Adipocyte (in vitro differentiated cells): Measurements from ENCODE around the gene CEMIP.

Experiments
- DNase-seq: peaks from one replicate; pipeline ENCODE4 v3.0.0-alpha.2; 2015; ENCODE audit warnings: low read depth
- H3K27me3 ChIP-seq: replicated peaks from 2 replicates; pipeline ENCODE4 v1.7.0; 2013; ENCODE audit warnings: mild to moderate bottlenecking, low read length, moderate library complexity; ENCODE audit not compliant: control insufficient read depth, insufficient read depth
- H3K36me3 ChIP-seq: 2 replicates; pipeline ENCODE4 v1.7.0; 2013; ENCODE audit warnings: low read length, mild to moderate bottlenecking, moderate library complexity; ENCODE audit not compliant: control insufficient read depth, insufficient read depth, severe bottlenecking
- H3K4me1 ChIP-seq: 2 replicates; pipeline ENCODE4 v1.7.0; 2013; ENCODE audit warnings: mild to moderate bottlenecking, low read length, moderate library complexity; ENCODE audit not compliant: control insufficient read depth, insufficient read depth
- H3K4me3 ChIP-seq: 2 replicates; pipeline ENCODE4 v1.7.0; 2013; ENCODE audit warnings: mild to moderate bottlenecking, low read length, moderate library complexity
- H3K9ac ChIP-seq: 2 replicates; pipeline ENCODE4 v1.7.0; 2013; ENCODE audit warnings: mild to moderate bottlenecking, low read length, moderate library complexity
- H3K9me3 ChIP-seq: 2 replicates; pipeline ENCODE4 v1.7.0; 2013; ENCODE audit warnings: mild to moderate bottlenecking, low read length, moderate library complexity; ENCODE audit not compliant: control insufficient read depth

The CEMIP gene

DNA sequence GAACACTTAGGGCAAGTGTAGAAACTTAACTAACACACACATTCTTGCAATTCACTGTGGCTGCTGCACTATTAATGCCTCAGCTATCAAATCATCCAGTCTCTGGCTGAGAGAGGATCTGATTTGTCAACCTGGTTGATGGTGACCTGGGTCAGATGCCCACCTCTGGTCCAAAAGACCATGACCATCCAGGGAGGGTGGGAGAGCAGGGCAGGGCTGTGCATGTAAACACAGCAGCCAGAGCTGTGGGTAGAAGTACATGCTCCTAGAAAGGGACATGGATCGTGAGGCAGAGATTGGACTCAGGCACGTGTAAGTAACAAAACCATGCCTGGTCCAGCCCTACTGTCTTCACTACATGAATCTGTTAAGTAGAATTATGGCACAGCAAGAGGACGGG, 193.1 kb downstream of the CEMIP start:
- Histone ChIP-seq H3K9ac (no peak overlapping the region), H3K4me1 (peaks cover 16% of the 10 kb centered on the region), H3K4me3 (no peak overlapping the region), H3K9me3 (no peaks in the 10 kb centered on the region), H3K36me3 (no peaks in the 10 kb centered on the region), H3K27me3 (no peaks in the 10 kb centered on the region)
- no peak for DNase-seq

DNA sequence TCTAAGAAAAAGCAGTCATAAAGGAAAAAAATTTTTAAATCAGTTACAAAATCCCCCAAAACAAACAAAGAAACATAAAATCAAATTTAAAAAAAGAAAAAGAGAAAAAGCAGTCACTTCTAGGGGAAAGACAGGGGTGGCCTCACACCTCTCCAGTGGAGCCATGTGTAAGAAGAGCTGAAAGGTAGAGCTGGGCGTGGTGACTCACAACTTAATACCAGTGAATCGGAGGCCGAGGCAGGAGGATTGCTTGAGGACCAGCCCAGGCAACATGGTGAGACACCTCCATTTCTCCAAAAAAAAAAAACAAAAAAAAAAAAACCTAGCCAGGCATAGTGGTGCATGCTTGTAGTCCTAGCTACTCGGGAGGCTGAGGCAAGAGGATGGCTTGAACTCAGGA, 195.7 kb downstream of the CEMIP start:
- Histone ChIP-seq H3K4me3 (no peak overlapping the region), H3K27me3 (no peaks in the 10 kb centered on the region), H3K9ac (no peak overlapping the region), H3K36me3 (peaks cover 18% of the 10 kb centered on the region), H3K4me1 (peaks cover 9% of the 10 kb centered on the region), H3K9me3 (no peaks in the 10 kb centered on the region)
- no peak for DNase-seq

DNA sequence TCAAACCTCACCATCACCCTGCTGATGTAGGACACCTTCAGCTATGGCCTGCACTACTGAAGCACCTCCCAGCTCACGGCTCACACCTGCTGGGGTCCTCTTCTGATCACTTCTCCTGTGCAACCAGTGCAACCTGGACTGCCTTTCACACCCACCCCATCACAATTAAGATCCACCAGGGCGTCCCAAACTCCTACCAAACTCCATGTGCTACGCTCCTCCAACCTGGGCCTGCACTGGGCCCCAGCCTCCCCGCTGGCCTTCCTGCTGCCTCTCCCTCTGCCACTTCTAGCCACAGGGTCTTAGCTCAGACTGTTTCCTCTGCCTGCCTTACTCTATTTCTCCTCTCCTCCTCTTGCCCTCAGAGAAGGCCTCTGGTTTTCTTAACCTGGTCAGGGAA, 197.7 kb downstream of the CEMIP start:
- peaks cover 9% of the 10 kb centered on the region for H3K4me1 ChIP-seq
- H3K9me3 ChIP-seq = no peaks in the 10 kb centered on the region
- H3K27me3 ChIP-seq = no peaks in the 10 kb centered on the region
- H3K4me3 ChIP-seq = no peak overlapping the region
- H3K36me3 ChIP-seq = peaks cover 23% of the 10 kb centered on the region
- no peak overlapping the region for H3K9ac ChIP-seq
- no peak for DNase-seq

DNA sequence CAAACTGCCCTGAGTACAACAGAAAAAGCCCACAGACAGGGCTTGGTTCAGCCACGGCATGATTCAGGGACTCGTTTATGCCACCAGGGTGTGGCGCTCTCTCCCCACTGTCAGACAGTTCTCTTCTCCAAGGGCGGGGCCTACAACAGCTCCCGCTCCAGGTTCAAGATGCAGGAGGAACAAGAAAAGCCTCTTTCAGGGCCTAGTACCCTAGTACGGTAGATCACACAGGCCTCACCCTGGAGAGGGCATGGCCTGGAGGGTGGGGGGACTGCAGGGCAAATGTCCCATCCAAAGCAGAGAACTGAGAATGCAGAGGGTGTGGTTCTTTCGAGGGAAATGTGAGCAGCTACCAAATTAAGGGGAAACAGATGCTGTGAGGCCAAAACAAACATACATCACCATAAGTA, 198.5 kb downstream of the CEMIP start:
- Histone ChIP-seq H3K4me3 (no peak overlapping the region), H3K4me1 (peaks cover 9% of the 10 kb centered on the region), H3K27me3 (no peaks in the 10 kb centered on the region), H3K9ac (no peak overlapping the region), H3K36me3 (peaks cover 23% of the 10 kb centered on the region), H3K9me3 (no peaks in the 10 kb centered on the region)
- DNase-seq = peak; percentile 91

DNA sequence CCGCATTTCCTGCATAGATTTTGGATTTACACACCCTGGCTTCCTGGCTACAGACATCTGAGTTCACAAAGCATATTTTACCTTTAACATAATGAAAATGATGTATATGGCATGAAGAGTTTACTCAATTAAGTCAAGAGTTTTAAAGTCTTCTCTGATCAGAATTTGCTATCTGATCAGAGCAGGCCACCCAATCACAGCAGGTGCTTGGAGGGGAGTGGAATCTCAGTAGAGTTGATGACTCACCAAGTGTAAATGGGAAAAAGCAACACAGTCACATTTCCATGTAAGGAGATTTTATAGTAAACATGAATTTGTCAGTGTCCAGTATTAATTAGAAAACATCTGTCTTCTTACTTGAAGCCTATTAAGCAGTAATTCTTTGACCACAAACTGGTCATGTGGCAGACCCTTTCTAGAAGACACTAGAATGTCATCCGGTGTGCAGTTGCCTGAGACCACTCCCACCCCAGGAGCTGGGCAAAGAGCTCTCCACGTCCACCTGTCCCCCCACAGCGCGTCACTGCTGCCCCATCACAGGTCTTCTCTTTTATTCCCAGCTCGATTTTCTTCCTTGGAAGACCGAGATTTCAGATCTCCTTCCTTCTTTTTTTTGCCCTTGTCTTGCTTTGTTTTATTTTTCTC, 199.6 kb downstream of the CEMIP start:
- DNase-seq = no peak
- H3K36me3 ChIP-seq = peaks cover 23% of the 10 kb centered on the region
- H3K9ac ChIP-seq = no peak overlapping the region
- peaks cover 8% of the 10 kb centered on the region for H3K4me1 ChIP-seq
- H3K4me3 ChIP-seq = no peak overlapping the region
- H3K9me3 ChIP-seq = no peaks in the 10 kb centered on the region
- H3K27me3 ChIP-seq = no peaks in the 10 kb centered on the region

DNA sequence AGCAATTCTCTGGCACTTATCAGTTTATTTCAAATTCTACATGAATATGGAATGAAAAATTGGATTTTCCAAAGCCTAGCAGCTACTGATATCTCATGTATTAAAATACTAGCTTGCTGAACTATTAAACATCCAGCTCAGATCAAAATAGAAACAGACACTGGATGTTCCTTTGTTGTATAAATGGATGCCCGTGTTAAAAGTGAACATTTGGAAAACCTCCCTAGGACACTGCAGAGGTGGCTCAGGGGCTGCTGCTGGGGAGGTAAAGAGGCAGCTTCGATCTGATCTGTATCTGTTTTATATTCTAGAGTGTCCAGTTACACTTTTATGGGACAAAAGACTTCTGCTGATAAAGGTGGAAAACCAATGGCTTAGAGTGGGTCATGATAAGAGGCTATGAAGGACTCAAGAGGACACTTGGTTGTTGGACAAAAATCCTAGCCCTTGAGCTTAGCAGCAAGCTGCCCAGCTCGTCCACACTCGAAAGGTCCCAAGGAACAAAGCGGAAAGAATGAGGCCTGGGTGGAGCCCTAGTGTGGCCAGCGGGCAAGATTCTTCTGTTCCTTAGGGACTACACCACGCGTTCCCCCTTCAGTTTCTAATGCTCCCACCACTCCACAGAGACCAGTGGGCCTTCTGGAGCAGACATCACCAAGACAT, 200.5 kb downstream of the CEMIP start:
- H3K27me3 ChIP-seq = no peaks in the 10 kb centered on the region
- peaks cover 3% of the 10 kb centered on the region for H3K4me1 ChIP-seq
- no peak overlapping the region for H3K4me3 ChIP-seq
- peaks cover 23% of the 10 kb centered on the region for H3K36me3 ChIP-seq
- no peak for DNase-seq
- no peaks in the 10 kb centered on the region for H3K9me3 ChIP-seq
- H3K9ac ChIP-seq = no peak overlapping the region

DNA sequence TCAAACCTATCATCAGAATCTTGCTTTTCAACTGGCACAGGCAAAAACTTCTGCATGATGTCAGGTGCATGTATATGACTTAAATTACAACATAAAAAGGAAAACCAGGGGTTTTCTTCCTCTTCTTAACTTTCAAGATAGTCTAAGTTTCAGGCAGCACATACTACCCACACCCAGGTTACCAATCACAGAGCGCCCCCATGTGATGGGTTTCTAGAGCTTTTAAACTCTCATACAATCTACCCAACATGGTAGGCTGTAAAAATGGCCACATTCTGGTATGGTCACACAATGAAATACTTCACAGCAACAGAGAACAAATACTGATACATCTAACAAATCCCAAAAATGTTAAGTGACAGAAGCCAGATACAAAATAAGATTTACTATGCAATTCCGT, 203.0 kb downstream of the CEMIP start:
- Histone ChIP-seq H3K9ac (no peak overlapping the region), H3K27me3 (no peaks in the 10 kb centered on the region), H3K36me3 (peaks cover 23% of the 10 kb centered on the region)

DNA sequence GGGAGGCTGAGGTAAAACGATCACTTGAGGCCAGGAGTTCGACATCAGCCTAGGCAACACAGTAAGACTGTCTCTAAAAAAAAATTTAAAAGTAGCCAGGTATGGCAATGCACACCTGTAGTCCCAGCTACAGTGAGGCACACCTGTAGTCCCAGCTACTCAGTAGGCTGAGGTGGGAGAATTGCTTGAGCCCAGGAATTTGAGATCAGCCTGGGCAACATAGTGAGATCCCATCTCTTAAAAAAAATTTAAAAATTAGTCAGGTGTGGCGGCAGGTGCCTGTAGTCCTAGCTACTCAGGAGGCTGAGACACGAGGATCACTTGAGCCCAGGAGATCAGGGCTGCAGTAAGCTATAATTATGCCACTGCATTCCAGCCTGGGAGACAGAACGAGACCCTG, 203.7 kb downstream of the CEMIP start:
- no peaks in the 10 kb centered on the region for H3K27me3 ChIP-seq
- peaks cover 23% of the 10 kb centered on the region for H3K36me3 ChIP-seq
- no peak for DNase-seq
- no peak overlapping the region for H3K4me3 ChIP-seq
- H3K9me3 ChIP-seq = no peaks in the 10 kb centered on the region
- H3K9ac ChIP-seq = no peak overlapping the region
- peaks cover 13% of the 10 kb centered on the region for H3K4me1 ChIP-seq

More for the DNA sequence above, 203.0 kb downstream of the CEMIP start:
- DNase-seq = no peak
- no peak overlapping the region for H3K4me3 ChIP-seq
- H3K4me1 ChIP-seq = peaks cover 14% of the 10 kb centered on the region
- no peaks in the 10 kb centered on the region for H3K9me3 ChIP-seq

DNA sequence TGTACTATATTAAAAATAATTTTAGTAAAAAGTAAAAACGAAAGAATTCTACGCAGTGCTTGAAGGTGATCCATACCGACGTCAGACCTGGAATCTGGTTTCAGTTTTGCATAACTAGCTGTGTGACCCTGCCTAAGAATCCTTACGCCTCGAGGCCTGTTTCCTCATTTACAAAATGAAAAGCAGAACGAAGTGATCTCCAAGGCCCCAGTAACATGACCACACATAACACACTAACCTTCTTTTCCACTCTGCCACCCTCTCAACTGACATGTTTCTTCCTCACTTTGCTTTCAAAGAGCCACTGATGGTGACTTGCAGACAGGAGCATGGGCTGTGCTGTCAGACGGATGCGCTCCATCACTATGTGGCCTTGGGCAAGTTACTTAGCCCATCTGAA, 205.7 kb downstream of the CEMIP start:
- Histone ChIP-seq H3K27me3 (no peaks in the 10 kb centered on the region), H3K9ac (no peak overlapping the region), H3K9me3 (no peaks in the 10 kb centered on the region), H3K4me1 (peaks cover 22% of the 10 kb centered on the region), H3K4me3 (no peak overlapping the region), H3K36me3 (peaks cover 5% of the 10 kb centered on the region)
- DNase-seq = peak; percentile 79

DNA sequence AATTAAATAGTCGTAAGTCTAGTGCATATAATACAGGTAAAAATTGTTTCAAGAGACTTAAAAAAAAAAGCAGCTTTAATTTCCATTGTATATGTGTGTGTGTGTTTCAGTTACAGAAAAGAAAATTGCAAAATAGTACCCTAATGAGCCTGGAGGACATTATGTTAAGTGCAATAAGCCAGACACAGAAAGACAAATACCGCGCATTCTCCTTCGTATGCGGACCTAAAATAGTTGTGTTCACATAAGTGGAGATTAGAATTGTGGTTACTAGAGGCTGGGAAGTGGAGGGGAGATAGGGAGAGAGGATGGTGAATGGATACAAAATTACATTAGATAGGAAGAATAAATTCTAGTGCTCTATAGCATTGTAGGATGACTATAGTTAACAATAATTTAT, 206.8 kb downstream of the CEMIP start:
- H3K27me3 ChIP-seq = no peaks in the 10 kb centered on the region
- peaks cover 32% of the 10 kb centered on the region for H3K4me1 ChIP-seq
- H3K36me3 ChIP-seq = no peaks in the 10 kb centered on the region
- no peak overlapping the region for H3K9ac ChIP-seq
- no peak for DNase-seq
- no peaks in the 10 kb centered on the region for H3K9me3 ChIP-seq
- H3K4me3 ChIP-seq = no peak overlapping the region

DNA sequence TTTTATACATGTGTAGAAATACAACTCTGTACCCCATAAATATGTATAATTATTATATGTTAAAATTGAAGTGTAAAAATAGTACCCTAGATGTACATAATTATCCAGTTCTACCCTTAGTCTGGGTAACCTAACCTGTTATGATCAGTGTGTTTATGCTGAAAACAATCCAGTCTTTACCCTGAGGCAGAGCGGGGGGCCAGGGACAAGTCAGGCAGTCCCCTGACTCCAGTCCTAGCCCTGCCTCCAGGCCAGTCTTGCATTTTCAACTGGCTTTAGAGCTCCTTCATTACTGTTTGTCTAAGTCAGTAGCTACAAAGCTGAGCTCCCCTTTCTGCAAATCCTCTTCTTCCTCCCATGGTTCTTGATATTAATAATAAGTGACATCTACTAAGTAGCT, 207.3 kb downstream of the CEMIP start:
- no peak for DNase-seq
- Histone ChIP-seq H3K4me1 (peaks cover 37% of the 10 kb centered on the region), H3K4me3 (no peak overlapping the region)

More for the DNA sequence above, 207.3 kb downstream of the CEMIP start:
- Histone ChIP-seq H3K9me3 (no peaks in the 10 kb centered on the region), H3K9ac (no peak overlapping the region), H3K36me3 (no peaks in the 10 kb centered on the region), H3K27me3 (no peaks in the 10 kb centered on the region)
